Measurements from ENCODE around the gene STX11.

- TF ChIP-seq TOE1 (CRISPR knock-in tag; IDR thresholded peaks at IDR 0.05): no peak
- no peak for TF ChIP-seq POLR2AphosphoS2 (IDR thresholded peaks at IDR 0.05; ENCODE audit: low read depth, low read length)
- no peak for TF ChIP-seq ZBTB8A (CRISPR knock-in tag; IDR thresholded peaks at IDR 0.05; ENCODE audit: borderline replicate concordance, low read depth)
- TF ChIP-seq, protein P1, sequence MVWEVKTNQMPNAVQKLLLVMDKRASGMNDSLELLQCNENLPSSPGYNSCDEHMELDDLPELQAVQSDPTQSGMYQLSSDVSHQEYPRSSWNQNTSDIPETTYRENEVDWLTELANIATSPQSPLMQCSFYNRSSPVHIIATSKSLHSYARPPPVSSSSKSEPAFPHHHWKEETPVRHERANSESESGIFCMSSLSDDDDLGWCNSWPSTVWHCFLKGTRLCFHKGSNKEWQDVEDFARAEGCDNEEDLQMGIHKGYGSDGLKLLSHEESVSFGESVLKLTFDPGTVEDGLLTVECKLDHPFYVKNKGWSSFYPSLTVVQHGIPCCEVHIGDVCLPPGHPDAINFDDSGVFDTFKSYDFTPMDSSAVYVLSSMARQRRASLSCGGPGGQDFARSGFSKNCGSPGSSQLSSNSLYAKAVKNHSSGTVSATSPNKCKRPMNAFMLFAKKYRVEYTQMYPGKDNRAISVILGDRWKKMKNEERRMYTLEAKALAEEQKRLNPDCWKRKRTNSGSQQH (CRISPR knock-in tag; IDR thresholded peaks at IDR 0.05; ENCODE audit: low read depth): no peak
- TF ChIP-seq, protein P2, sequence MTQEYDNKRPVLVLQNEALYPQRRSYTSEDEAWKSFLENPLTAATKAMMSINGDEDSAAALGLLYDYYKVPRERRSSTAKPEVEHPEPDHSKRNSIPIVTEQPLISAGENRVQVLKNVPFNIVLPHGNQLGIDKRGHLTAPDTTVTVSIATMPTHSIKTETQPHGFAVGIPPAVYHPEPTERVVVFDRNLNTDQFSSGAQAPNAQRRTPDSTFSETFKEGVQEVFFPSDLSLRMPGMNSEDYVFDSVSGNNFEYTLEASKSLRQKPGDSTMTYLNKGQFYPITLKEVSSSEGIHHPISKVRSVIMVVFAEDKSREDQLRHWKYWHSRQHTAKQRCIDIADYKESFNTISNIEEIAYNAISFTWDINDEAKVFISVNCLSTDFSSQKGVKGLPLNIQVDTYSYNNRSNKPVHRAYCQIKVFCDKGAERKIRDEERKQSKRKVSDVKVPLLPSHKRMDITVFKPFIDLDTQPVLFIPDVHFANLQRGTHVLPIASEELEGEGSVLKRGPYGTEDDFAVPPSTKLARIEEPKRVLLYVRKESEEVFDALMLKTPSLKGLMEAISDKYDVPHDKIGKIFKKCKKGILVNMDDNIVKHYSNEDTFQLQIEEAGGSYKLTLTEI (CRISPR knock-in tag; conservative IDR thresholded peaks at IDR 0.05): no peak
- no peak for TF ChIP-seq THAP8 (CRISPR knock-in tag; IDR thresholded peaks at IDR 0.05; ENCODE audit: borderline replicate concordance)
Measured at GRCh38 chr6:144232832-144233230, 82.5 kb downstream of the STX11 start.

Data from HepG2 (cell line).